Stimulated activated CD4-positive, alpha-beta T cell treated with anti-CD3 and anti-CD28 coated beads, Interleukin-2, amount 100 ng/mL, for 24 hours (primary cell): ENCODE data around the gene TTC34.

Experiments
- DNase-seq, 2 donors: peaks; one replicate each; pipeline ENCODE4 v3.0.0-alpha.2; 2020

The TTC34 gene

GRCh38 chr1:2587071-2587859, 214.2 kb downstream of the TTC34 start:
- DNase-seq: peak in 1 of 2 donors; percentile 43

DNA sequence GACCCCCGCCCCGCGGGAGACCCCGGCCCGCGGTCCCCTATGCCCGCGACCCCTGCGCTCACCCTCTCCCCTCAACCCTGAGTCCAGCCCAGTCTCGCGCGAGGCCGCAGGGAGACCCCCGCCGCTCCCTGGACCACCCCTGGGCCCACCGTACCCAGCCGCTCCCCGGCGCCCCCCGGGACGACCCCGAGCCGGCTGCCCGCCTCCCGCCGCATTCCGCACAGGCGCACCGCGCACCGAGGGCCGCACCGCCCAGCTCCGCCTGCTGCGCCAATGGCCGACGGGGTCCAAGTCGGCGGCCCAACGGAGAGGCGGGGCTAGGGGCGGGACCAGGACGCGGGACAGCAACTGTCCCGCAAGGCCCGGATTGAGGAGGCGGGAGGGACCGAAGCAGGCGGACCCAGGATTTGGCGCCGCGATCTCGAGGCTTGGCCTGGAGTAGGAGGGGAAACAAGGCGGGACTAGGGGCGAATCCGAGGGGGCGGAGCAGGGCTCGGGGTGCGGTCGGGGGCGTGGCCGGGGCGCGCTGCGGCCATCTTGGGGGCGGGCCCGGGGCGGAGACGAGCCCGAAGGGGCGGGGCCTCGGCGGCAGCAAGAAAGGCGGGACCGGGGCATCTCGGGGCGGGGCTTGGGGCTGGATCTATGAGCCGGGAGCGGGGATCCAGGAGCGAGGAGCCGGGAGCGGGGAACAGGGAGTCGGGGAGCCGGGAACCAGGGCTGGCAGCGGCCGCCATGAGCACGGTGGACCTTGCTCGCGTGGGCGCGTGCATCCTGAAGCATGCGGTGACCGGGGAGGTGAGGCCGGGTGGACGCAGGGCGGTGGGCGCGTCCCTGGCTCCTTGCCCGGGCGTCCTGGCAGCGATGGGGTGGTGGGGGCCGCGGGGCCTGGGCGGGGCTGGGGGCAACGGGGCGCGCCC, 215.1 kb downstream of the TTC34 start, which contains the start of gene PRXL2B:
TSS of gene PRXL2B (plus strand) at position 624 of the 917 bp plus-strand sequence. CDS start at position 733, 109 bp downstream.
- DNase-seq: peak; percentile 98 to 99
